Fibroblast of lung (primary cell): ENCODE results near the gene APOBR. TPM values are rescaled to one million over a fixed set of nuclear protein-coding genes. Genes with fewer than 3 reads are reported as not detected.

Source experiments
- DNase-seq, 2 donors: peaks; one replicate each; pipeline versions ENCODE4 v3.0.0 to v3.0.0-alpha.2; 2010; ENCODE audit warnings: low read depth in 2 of 2
- H2AFZ ChIP-seq: 2 replicates; pipeline ENCODE4 v1.5.1; 2012; ENCODE audit warnings: low read length, control low read depth, inconsistent platforms
- H3K27ac ChIP-seq: 2 replicates; pipeline ENCODE4 v1.5.1; 2011; ENCODE audit warnings: low read length, control low read depth; ENCODE audit not compliant: insufficient read depth
- H3K27me3 ChIP-seq: 2 replicates; pipeline ENCODE4 v1.5.1; 2011; ENCODE audit warnings: mild to moderate bottlenecking, low read length; ENCODE audit not compliant: control insufficient read depth, insufficient read depth
- H3K36me3 ChIP-seq: 2 replicates; pipeline ENCODE4 v1.5.1; 2011; ENCODE audit warnings: low read length; ENCODE audit not compliant: control insufficient read depth, insufficient read depth
- H3K4me1 ChIP-seq: 2 replicates; pipeline ENCODE4 v1.5.1; 2011; ENCODE audit warnings: low read length; ENCODE audit not compliant: control insufficient read depth, insufficient read depth; ENCODE audit errors: extremely low read depth
- H3K4me2 ChIP-seq: 2 replicates; pipeline ENCODE4 v1.5.1; 2011; ENCODE audit warnings: low read length, control low read depth; ENCODE audit not compliant: insufficient read depth; ENCODE audit errors: extremely low read depth
- H3K4me3 ChIP-seq, 4 experiments: fragments of 200-600 bp in 1 of 4; sonication (generic) in 1 of 4; replicated peaks in 1 of 4; 2 replicates each; pipeline ENCODE4 v1.5.1; 2011 to 2016; ENCODE audit warnings: low read length in 4 of 4, low read depth in 3 of 4, mild to moderate bottlenecking in 3 of 4, control low read depth in 2 of 4, inconsistent platforms in 1 of 4, mixed read lengths in 1 of 4; ENCODE audit not compliant: insufficient read depth in 1 of 4; ENCODE audit errors: control extremely low read depth in 1 of 4
- H3K79me2 ChIP-seq: 2 replicates; pipeline ENCODE4 v1.5.1; 2012; ENCODE audit warnings: mild to moderate bottlenecking, low read length, inconsistent platforms; ENCODE audit not compliant: control insufficient read depth, insufficient read depth
- H3K9ac ChIP-seq: 2 replicates; pipeline ENCODE4 v1.5.1; 2011; ENCODE audit warnings: mild to moderate bottlenecking, low read length, control low read depth; ENCODE audit not compliant: insufficient read depth
- H3K9me3 ChIP-seq: 2 replicates; pipeline ENCODE4 v1.5.1; 2012; ENCODE audit warnings: low read depth, low read length; ENCODE audit not compliant: control insufficient read depth, insufficient read depth
- H4K20me1 ChIP-seq: 2 replicates; pipeline ENCODE4 v1.5.1; 2011; ENCODE audit warnings: low read length; ENCODE audit not compliant: control insufficient read depth, insufficient read depth; ENCODE audit errors: extremely low read depth
- EZH2 ChIP-seq: IDR thresholded peaks from 2 replicates; pipeline ENCODE4 v1.5.1; 2012; ENCODE audit warnings: low read length, control low read depth, mild to moderate bottlenecking; ENCODE audit errors: missing control alignments
- polyA plus RNA-seq, 2 donors: library from polyadenylated mRNA; depleted of rRNA in 1 of 2; stranded (reverse) in 1 of 2; unstranded in 1 of 2; fragments of >200 nt; gene quantifications; 2 replicates each; pipeline ENCODE4 v1.2.1, GENCODE V29; 2011 to 2012; ENCODE audit warnings: missing spikeins in 1 of 2
- total RNA-seq: library from RNA; depleted of rRNA; stranded (reverse); fragments of >200 nt; gene quantifications from 2 replicates; pipeline ENCODE4 v1.2.1, GENCODE V29; 2014
- TF ChIP-seq, protein P1 (sequence below), 2 donors: IDR thresholded peaks in 1 of 2; conservative IDR thresholded peaks in 1 of 2; 1 replicate in 1 of 2; 2 replicates in 1 of 2; pipeline ENCODE4 v1.5.1; 2011 to 2012; ENCODE audit warnings: low read length in 2 of 2, control low read depth in 1 of 2, inconsistent platforms in 1 of 2, low read depth in 1 of 2, mild to moderate bottlenecking in 1 of 2

The APOBR gene
- total and polyA plus RNA-seq, 2 donors (not counting 1 experiment from before 2014, with no cell fraction given): under 0.01 TPM; not detected in 1

- no peak overlapping the region for H3K4me2 ChIP-seq
- TF ChIP-seq, protein P1, sequence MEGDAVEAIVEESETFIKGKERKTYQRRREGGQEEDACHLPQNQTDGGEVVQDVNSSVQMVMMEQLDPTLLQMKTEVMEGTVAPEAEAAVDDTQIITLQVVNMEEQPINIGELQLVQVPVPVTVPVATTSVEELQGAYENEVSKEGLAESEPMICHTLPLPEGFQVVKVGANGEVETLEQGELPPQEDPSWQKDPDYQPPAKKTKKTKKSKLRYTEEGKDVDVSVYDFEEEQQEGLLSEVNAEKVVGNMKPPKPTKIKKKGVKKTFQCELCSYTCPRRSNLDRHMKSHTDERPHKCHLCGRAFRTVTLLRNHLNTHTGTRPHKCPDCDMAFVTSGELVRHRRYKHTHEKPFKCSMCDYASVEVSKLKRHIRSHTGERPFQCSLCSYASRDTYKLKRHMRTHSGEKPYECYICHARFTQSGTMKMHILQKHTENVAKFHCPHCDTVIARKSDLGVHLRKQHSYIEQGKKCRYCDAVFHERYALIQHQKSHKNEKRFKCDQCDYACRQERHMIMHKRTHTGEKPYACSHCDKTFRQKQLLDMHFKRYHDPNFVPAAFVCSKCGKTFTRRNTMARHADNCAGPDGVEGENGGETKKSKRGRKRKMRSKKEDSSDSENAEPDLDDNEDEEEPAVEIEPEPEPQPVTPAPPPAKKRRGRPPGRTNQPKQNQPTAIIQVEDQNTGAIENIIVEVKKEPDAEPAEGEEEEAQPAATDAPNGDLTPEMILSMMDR (conservative IDR thresholded peaks at IDR 0.05 in 1 of 2, IDR thresholded peaks at IDR 0.05 in 1 of 2; ENCODE audit: low read depth in 1 of 2, low read length in 2 of 2): no peak
- TF ChIP-seq EZH2: no peak
Observed at GRCh38 chr16:28511031-28511430, 16.6 kb downstream of the APOBR start.

DNA sequence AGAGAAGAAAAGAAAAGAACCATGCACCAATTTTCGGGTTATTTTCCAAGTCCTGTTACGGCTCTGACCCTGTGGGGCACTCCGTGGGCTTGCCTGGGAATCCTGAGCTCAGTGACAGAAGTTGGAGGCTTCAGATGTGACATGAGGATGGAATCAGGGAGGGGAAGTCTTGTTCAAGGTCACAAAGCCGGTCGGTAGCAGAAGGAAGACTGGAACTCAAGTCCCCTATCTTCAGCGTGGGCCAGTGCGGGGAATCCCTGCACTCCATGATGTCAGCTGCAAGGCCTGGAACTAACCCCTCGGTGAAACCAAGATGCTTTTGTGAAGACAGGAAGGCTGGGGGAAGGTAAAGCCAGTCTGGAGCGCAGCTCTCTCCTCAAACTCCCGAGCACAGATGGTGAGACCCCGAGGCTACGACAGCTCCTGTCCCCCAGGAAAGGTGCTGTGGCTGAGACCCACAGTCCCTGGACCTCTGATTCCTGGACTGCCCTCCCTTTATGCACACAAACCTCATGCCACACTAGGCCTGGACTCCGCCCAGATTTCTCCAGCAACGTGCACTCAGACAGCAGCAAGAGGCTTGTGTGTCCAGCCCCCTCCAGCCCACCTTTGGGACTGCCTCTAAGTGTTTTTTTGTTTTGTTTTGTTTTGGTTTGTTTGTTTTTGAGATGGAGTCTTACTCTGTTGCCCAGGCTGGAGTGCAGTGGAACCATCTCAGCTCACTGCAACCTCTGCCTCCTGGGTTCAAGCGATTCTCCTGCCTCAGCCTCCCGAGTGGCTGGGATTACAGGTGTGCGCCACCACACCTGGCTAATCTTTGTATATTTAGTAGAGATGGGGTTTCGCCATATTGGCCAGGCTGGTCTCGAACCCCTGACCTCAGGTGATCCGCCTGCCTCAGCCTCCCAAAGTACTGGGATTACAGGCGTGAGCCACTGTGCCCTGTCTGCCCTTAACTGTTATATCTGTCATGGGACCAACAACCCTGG is 17.7 kb downstream of the APOBR start:
- H3K27me3 ChIP-seq: no peaks in the 10 kb centered on the region

More at GRCh38 chr16:28511031-28511430, 16.6 kb downstream of the APOBR start:
- Histone ChIP-seq H3K79me2 (no peaks in the 10 kb centered on the region), H3K27me3 (peaks cover 2% of the 10 kb centered on the region), H3K4me1 (no peaks in the 10 kb centered on the region), H3K9ac (no peak overlapping the region), H3K9me3 (no peaks in the 10 kb centered on the region), H3K27ac (no peak overlapping the region), H4K20me1 (no peaks in the 10 kb centered on the region), H3K36me3 (no peaks in the 10 kb centered on the region), H3K4me3 (no peak overlapping the region), H2AFZ (no peak overlapping the region)
- DNase-seq: no peak

More for the DNA sequence above, 17.7 kb downstream of the APOBR start:
- no peak for TF ChIP-seq EZH2
- TF ChIP-seq, protein P1 (conservative IDR thresholded peaks at IDR 0.05 in 1 of 2, IDR thresholded peaks at IDR 0.05 in 1 of 2; ENCODE audit: low read depth in 1 of 2, low read length in 2 of 2): no peak
- Histone ChIP-seq H3K27ac (no peak overlapping the region), H3K4me1 (no peaks in the 10 kb centered on the region), H3K4me3 (no peak overlapping the region), H3K9me3 (no peaks in the 10 kb centered on the region), H3K36me3 (no peaks in the 10 kb centered on the region), H3K9ac (no peak overlapping the region), H3K79me2 (no peaks in the 10 kb centered on the region), H4K20me1 (no peaks in the 10 kb centered on the region), H2AFZ (no peak overlapping the region), H3K4me2 (no peak overlapping the region)
- no peak for DNase-seq
